NCI-H2107 (cell line): ENCODE measurements around the gene BRD7.

Experiments used
- DNase-seq: peaks from one replicate; lab custom pipeline; 2025; lab: John Stamatoyannopoulos, UW

The BRD7 gene

DNA sequence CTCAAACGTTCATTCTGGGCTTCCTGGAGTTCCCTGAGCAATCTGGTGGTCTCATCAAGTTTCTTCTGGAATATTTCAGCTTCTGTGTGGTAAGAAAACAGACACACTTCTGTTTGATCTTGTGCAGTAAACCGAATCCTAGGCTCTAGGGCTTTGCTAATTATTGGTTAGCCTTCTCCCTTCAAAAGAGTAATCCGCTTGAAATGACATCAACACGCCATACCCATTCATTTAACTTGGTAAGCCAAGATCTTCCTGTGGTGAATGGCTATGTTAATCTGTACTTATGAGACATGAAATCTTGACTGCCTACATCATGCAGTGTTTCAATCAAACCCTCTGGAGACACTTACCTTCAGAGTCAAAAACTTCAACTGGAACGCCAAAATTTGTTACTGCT is 48.5 kb downstream of the BRD7 start:
- no peak for DNase-seq

DNA sequence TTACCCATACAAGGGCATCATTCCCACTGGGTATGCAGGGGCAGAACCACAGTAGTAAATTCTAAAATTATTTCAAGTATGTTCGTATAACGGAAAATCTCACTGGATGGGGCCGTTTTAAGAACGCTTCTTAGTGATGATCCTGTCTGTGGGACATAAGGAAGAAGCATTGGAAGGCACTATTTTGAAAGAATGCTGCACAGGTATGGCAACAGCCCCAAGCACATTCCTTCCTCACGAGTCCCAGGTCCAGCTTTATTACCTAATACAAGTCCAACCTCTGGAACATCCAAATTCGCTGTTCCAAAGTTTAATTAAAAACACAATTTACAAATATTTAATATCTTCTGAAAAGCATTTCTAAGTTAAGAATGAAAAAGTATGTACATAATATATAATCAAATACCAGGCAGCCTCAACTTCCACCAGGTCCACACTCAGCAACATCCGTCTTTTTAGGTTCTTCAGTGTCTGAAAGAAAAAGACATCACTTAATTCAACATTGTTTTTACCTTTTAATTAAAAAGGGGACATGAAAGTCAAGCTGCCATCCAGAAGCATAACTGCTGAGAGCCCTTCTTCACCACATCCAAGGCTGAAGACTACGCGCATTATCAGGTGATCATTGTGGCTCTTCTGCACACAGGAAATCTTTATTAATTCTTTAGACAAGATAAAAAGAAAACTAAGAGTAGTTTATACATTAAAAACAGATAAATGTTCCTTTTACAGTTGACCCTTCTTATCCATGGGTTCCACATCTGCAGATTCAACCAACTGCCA is 49.8 kb downstream of the BRD7 start:
- DNase-seq = no peak

DNA sequence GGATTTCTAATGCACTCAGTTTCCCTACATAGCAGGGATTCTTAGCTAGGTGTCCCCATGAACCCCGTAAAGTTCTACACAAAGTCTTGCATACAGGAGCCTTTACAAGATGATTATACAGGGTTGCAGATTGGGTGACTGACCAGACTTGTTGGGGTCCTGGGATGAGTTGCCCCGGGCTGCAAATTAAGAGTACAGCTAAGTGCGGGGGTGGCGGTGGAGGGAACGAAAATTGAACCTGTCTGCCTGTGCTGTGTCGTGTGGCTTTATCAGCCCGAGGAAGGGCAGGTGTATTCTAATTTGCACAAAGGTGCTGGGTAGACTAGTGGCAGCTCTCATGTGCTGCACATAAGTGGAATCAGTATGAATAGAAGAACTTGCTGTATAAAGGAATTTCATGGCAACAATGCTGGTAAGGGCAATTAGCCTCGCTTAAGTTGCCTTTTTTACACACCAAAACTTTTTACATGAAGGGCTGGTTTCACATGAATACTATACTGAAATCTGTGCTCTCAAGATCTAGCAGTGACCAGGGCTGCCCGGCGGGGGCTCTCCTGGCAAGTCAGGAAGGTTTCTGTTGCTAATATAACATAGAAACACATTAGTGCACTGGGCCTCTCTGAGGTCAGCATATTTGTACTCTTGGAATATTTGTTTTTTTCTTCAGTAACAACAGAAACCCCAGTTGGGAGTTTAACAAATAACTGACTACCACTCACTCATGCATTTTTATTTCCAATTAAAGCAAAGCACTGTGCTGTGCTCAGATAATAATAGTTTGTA is 51.7 kb downstream of the BRD7 start:
- DNase-seq = no peak

DNA sequence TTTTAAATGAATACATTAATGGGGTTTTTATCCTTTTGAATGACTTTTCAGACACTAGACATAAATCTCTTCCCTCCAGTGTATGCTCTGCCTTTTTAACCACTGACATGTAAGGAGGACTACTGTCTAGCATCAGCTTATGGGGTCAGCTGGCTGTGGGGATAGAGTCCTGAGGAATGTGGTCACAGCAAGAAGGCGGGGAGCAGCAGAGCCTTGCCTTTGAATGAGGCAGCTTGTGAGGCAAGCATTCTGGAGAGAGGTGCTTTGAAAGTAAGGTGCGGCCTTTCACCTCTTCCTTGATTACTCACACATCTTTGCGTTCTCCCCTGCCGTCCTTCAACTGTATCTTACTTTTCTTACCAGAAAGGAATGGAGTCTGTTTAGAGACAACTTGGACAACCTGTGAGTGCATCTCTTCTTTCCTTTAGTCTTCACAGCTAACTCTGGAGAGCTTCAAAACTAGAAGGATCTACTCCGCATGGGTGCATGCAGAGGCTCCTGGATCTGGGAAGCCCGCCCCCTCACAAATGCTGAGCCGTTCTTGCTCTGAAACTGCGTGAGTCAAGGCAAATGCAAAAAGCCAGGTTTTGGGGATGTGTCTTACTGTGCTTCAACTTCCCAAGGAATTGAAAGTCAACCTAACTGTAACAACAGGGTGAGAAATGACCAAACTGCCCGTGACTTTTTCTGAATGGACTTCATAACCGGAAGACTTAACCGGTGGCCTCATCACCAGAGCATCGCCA is 52.5 kb downstream of the BRD7 start:
- DNase-seq = no peak

DNA sequence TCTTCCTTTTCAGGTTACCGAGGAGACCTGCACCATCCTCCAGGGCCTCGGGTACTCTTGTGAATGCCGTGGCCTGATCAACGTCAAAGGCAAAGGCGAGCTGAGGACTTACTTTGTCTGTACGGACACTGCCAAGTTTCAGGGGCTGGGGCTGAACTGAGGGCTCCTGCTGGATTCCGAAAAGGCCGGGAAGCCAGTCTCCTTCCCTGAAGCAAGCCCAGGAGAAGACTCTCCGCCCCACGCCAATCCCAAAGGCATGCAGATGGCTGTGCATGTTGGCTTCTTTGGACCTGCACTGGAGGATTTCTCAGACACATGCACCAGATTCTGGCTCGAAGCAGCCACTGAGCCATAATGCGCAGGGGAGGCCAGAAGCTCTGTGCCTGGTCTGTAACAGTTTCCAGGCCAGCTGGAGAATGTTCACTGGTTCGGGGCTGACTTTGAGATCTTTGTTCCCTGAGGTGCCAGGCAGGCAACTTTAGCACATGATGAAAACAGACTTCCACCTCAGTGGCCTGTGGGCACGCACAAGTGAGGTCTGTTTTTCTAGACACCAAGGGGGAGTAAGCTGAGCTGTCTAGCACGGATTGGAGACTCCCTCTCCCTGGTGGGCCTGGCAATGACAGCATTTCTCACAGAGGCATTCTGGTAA is 53.3 kb downstream of the BRD7 start:
- DNase-seq = no peak

DNA sequence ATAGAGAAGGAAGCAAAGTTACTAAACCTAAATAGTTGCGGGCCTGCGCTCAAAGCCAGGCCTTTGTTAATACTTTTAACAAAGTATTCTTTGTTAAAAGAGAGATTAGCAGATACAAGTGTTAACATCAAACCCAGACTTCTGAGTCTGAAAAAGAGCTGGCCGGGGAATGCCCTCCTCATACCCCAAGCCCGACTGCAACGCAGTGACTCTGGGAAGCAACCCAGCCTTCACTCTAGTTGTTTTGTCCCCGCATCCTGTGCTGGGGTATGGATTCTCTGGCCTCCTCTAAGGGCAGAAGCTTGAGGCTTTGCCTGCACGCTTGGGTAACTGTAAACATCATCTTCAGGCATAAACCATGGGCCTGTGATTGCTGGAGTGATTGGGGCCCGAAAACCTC is 54.1 kb downstream of the BRD7 start:
- DNase-seq = no peak

DNA sequence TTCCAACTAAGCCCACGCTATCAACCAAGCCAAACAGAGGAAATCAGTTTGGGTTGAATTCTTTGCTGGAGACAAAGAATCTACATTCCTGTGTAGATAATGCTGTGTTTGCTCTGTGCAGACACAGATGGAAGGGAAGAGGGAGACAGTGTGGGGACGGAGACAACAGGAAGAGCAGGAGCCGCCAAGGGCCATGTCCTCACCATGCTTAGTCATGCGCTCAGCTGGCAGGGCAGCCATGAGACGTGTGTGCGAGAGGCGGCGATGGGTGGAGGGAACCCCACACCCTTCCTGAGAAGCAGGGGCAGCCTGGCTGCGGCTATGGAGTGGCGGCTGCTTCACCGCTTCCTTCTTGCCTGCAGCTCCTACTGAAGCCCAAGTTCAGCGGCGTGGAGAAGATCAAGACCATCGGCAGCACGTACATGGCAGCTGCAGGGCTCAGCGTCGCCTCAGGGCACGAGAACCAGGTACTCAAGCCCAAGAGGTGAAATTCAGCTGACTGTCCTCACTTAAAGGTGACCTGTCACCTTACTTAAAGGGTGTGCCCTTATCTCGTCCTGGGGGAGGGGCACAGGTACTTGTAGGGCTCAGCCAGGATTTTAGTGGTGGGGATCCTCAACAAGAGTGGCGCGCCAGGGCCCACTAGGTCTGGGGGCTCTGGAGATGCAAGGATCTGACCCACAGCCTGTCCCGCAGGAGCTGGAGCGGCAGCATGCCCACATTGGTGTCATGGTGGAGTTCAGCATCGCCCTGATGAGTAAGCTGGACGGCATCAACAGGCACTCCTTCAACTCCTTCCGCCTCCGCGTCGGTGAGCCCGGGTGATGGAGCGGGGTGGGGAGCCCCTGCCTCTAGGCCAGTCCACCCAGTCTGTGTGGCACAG is 55.0 kb downstream of the BRD7 start:
- no peak for DNase-seq

DNA sequence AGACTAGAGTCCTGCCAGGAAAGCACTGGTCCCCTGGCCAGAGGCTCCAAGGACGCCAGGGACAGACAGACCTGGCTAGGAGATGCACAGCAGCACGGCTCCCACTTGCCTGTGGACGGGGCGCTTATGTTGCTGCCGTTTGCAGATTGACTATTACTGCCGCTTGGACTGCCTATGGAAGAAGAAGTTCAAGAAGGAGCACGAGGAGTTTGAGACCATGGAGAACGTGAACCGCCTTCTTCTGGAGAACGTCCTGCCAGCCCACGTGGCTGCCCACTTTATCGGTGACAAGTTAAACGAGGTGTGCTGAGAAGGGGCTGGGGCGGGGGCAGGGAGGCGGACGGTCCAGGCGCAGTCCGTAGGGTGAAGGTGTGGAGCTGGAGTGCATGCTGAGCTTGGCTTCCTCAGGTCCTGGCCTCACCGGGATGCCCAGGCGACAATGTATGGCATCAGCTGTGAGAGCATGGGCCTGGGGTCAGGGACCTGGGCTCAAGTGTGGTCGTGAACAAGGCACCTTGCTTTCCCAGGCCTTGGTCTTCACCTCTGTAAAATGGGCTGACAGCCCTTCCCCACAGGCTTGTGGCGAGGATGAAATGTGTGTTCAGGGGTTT is 56.8 kb downstream of the BRD7 start:
- no peak for DNase-seq

DNA sequence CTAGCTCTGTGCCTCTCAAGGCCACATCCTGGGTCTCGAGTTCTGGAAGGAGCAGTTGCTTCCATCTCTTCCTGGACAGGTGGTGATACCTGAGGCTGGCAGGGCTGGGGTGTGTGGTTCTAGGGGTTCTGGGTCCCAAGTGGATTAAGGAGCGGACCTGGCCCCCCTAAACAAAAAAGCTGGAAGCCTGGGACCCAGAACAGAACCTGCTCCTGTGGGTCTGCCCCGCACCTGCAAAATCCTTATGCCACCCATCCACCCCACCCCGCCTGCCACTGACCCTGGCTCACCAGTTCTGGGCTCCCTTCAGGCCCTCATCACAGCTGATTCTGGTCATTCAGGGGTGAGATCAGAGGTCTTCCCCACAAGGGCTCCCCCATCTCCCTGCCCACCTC is 57.7 kb downstream of the BRD7 start:
- DNase-seq = no peak

DNA sequence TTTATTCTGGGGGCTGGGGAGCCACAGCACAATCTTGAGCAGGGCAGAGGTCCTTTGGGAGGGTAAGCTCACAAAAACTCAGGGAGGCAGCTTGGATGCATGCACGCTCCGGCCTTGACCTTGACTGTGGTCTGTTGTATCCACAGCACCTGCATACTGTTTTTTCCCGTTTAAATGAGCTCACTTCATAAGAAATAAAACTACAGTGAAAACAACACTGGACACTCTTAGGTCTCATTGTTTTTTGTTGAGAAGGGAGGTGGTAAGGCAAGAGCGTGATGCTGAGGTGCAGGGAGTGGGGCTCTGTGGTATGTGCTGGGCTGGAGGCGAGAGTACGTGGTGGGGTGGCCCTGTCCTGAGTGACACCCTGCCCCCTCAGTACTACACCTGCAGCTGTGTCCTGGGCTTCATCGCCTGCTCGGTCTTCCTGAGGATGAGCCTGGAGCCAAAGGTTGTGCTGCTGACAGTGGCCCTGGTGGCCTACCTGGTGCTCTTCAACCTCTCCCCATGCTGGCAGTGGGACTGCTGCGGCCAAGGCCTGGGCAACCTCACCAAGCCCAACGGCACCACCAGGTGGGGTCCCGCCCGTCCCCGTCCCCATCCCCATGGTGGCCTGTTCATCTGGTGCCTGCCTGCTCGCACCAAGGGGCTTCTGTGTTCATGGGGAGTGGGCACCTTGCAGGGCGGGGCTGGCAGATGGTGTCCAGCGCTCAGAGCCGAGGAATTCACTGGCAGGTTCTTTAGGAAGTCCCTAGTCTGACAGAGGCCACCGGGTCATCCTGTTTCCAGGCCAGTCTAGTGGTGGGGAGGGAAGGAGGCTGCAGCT is 58.3 kb downstream of the BRD7 start:
- DNase-seq = no peak

DNA sequence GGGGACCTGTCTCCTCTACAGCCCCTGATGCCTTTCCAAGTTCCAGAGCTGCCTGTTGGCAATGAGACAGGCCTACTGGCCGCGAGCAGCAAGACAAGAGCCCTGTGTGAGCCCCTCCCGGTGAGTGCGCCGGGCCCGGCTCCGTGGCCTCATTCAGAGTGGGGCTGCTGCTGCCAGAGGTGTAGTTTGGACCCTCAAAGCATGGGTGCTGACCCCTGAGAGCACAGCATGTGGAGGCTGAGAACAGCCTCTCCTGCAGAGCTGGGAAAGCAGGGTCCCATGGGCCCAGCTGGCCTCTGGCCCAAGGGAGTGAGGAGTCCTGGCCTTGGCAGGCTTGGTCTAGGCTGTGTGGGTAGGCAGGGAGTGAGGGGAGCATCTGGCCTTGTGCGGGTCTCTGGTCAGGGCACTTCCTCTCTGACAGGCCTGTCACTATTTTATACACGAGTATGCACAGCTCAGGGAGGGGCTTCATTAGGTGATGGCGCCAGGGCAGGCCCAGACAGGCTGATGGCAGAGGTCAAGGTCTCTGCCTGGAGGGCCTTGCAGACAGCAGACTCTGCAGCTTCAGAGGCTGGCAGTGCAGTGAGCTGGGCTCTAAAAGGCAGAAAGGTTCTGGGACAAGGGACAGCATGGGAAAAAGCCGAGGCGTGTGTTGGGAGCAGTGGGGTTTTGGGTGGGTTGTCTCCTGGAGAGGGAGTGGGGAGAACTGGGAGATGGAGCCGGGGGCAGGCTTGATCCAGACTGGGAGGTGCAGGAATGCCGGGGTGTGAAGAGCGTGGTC is 59.1 kb downstream of the BRD7 start:
- DNase-seq = no peak

DNA sequence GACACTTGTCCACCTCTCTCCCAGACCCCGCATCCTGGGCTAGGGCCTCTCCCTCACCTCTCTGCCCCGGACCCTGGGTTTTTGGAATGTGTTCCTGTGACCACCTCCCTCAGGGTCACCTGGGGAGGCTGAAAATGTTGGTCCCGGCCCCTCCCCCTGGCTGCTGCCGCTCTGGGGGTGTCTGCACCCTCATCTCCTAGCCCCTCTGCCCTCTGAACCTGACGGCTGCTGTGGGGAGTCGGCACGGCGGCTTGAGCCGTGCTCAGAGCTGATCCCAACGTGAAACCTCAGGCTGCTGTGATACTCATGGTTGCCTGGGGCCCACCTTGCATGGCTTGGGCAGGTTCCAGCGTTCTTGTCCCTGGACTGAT is 59.6 kb downstream of the BRD7 start:
- DNase-seq = no peak

DNA sequence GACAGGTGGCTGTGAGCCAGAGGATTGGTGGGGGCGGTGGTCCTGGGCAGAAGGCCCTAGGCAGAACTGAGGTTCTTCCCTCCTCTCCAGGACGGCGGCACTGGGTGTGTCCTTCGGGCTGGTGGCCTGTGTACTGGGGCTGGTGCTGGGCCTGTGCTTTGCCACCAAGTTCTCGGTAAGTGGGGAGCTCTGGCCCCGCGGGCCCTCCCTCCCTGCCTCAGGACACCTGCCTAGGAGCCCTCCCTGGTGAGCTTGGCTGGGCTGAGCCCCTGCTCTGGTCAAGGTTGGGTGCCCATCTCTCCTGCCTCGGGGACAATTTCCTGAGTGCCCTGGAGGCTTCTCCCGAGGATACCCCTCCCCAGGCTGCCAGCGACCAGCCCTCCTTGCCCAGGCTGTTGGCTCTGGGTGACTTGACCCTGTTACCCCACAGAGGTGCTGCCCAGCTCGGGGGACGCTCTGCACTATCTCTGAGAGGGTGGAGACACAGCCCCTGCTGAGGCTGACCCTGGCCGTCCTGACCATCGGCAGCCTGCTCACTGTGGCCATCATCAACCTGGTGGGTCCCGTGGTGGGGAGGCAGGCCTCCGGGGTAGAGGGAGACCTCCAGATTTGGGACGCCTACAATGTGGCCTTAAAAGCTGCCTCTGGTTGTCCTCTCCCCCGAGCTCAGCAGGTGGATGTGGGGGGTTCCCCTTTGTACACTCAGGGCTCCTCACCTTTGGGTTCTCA is 60.4 kb downstream of the BRD7 start:
- DNase-seq = no peak

DNA sequence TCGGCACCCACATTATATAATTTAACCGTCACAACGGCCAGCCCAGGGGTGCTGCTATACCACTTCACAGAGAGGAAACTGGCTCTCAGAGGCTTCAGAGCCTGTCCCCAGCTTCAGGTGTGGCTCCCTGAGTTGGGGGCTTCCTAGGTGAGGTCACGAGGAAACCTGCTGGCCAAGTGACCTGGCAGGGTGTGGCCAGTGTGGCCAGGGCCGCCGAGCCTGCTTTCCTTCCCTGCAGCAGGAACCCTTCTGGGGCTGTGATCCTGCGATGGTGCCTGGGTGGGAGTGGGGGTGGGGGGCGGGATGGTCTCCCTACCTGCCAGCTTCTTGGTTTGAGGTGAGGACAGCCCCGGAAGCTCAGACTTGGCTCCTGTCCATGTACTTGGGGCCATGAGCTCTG is 62.5 kb downstream of the BRD7 start:
- no peak for DNase-seq

DNA sequence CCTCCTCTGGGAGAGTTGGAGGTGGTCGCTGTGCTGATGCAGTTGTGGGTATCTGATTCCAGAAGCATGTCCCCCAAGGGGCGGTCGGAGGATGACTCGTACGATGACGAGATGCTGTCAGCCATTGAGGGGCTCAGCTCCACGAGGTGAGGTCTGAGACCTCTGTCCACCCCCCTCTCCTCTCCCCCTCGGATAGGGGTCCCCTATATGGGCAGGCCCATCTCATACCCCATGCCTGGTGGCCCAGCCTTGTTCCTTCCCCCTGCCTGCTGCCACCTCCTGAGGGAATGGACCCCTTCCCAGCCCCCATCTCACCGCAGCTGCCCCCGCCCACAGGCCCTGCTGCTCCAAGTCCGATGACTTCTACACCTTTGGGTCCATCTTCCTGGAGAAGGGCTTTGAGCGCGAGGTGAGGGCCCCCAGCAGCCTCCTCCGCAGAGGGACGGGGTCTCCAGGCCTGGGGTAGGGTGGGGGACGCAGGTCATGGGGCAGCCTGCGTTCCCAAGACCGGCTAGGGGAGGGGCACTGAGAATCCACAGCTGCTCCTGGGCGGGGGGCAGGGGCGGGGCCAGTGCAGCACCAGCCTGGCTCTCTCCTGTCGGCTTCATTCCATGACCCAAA is 63.2 kb downstream of the BRD7 start:
- DNase-seq = no peak

DNA sequence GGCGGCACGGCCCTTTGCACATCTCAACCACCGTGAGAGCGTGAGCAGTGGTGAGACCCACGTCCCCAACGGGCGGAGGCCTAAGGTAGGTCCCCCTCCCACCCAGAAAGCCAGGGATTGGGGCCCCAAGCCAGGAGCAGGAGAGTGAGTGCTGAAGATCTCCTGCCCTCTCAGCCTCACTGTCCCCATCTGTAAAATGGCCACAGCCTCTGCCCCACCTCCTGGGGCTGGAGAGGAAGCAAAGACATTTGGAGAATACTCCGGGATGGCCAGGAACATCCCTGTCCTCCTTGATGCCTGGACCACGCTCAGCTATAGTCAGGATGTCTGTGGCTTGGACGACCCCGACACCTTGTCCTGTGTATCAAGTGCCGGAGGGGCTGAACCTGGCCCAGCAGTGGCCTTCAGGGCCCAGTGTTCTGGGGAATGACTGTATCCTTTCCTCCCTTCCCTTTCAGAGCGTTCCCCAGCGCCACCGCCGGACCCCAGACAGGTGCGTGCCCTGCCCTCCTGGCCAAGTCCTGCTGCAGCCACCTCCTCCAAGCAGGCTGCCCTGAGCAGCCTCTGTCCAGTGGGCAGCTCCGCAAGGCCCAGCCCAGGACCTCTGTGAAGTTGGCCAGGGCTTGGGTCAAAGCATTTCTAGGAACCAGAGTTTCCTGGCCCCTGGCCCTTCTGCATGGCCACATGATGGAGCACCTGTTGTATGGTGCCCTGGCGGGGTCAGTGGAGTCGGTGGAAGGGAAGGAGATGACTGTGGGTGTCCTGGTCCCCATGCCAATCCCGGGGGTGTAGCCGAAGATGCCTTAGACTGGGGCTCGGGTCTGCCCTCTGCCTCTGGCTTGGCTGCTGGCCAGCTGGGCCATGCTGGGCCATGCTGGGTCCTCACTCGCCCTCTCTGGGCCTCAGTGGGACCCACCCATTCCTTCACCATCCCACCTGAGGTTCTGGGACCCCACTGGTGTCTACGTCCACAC is 64.0 kb downstream of the BRD7 start:
- no peak for DNase-seq
